Measurements from ENCODE around the gene SAMMSON.

The SAMMSON gene

DNA sequence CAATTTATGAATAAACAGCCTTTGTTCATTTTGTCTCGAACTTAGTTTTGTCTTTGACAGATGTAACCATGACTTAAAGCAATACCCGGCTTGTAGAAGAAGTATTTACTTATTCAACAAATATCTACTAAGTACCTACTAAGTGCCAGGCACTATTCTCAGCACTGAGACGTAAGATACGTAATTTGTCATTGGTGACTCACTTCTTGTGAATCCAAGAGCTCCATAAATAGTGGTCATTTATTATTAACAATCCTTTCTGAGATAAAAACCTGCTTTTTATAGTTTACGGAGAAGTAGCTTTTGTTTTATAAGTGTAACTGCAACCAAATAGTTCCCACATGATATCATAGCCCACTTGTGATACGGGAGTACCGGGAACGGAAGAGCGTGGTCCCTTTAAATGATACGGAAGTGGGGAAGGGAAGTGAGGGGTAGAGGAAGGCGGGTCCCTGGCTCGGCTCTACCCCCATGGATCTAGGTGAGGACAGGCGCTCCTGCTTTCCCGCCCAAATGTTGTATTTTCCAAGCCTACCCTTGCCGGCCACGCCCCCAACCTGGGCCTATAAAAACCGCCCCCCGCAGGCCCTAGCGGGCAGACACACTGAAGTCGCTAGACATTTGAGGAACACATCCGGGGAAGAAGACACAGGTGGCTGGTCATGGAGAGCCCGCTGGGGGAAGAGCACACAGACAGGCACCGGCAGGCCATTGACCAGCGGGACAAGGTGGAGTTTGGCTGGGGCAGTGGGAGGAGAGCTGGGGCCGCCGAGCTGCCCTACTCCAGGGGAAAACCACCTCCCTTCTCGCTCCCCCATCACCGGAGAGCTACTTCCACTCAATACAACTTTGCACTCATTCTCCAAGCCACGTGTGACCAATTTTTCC is at the start of gene SAMMSON:
Gene SAMMSON, plus strand, starts transcription at position 594 of the 888 bp plus-strand sequence.
- peak; percentile 79 for DNase-seq (ENCODE audit: low spot score)

- no peak for DNase-seq (ENCODE audit: low spot score)
These were observed 47.9 kb upstream of the SAMMSON start for GRCh38 chr3:69951616-69952015.

DNA sequence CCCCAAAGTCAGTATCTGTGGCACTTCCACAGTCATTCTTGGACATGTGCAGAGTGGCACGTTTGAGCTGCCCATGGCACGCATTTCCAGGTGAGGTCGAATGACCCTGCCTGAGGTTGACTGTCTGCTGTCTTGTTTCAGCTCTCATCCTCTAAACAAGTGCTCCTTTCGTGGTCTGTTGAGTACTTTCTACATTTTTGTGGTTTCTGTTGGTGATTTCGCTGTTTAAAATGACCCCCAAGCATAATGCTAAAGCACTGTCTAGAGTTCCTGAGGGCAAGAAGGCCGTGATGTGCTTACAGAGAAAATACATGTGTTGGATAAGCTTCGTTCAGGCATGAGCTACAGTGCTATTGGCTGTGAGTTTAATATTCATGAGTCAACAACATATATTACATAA is 40.0 kb upstream of the SAMMSON start:
- DNase-seq (ENCODE audit: low spot score): no peak

GRCh38 chr3:69961706-69962439 is 37.7 kb upstream of the SAMMSON start:
- DNase-seq (ENCODE audit: low spot score): no peak

DNA sequence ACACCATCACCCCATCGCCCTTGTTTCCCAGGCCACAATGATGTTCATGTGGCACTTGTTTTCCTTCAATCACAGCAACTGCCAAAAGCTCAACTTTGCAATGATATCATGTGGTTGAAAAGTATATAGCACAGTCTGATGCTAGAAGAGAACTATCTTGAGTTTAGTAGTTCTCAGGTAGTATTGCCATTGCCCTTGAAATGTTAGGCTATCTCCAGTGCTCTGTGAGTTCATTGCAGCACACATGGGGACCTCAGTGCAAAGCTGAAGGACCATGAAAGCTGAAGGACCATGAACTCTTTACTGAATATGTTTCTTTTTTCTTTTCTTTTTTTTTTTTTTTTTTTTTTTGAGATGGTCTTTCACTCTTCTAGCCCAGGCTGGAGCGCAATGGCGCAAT is 35.9 kb upstream of the SAMMSON start:
- DNase-seq (ENCODE audit: low spot score): no peak

DNA sequence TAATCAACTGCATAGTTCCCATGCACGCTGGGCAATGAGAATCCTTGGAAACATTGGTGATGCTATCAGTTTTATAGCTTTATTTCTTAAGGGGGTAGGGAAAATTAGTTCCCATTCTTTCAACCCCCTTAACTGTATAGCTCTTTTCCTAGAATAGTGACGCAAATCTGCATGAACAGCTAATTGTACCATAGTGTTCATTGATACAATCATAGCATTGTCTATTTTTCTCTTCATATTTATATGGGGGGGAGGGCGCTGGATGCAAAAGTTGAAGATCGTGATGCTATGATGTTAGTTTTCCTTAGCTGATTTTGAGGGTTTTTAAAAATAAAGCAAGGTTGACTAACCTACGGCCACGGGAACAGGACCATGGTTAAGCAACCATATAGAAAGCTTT is 32.4 kb upstream of the SAMMSON start:
- peak; percentile 74 for DNase-seq (ENCODE audit: low spot score)

DNA sequence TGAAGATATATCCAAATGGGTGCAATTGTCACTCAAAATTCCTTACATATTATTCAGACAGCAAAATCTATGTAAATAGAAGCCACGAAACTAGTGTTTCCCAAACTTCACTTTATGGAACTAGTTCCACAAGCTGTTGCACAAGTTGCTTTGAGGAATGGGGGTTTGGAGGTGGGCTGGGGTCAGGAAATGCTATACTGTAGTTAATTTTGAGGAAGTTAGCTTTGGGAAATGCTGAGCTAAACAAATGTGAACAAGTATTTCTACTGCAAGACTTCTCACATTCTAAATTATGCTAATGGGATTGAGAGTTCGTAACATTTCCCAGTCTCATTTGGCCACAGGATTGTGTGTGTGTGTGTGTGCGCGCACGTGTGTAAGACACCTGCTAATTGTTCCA is 28.7 kb upstream of the SAMMSON start:
- DNase-seq (ENCODE audit: low spot score): no peak

DNA sequence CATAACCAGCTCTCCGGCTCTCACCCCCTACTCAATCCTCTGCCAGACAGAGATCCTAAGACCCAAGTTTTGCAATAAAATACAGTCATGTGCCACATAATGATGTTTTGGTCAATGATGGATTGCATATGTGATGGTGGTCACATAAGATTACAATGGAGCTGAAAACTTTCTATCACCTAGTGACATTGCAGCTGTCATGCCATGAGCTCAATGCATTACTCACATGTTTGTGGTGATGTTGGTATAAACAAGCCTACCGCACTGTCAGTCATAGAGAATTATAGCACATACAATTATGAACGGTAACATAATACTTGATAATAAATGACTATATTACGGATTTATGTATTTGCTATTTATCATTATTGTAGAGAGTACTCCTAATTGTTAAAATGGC is 26.9 kb upstream of the SAMMSON start:
- DNase-seq (ENCODE audit: low spot score): no peak

GRCh38 chr3:69976021-69976420 is 23.5 kb upstream of the SAMMSON start:
- no peak for DNase-seq (ENCODE audit: low spot score)

DNA sequence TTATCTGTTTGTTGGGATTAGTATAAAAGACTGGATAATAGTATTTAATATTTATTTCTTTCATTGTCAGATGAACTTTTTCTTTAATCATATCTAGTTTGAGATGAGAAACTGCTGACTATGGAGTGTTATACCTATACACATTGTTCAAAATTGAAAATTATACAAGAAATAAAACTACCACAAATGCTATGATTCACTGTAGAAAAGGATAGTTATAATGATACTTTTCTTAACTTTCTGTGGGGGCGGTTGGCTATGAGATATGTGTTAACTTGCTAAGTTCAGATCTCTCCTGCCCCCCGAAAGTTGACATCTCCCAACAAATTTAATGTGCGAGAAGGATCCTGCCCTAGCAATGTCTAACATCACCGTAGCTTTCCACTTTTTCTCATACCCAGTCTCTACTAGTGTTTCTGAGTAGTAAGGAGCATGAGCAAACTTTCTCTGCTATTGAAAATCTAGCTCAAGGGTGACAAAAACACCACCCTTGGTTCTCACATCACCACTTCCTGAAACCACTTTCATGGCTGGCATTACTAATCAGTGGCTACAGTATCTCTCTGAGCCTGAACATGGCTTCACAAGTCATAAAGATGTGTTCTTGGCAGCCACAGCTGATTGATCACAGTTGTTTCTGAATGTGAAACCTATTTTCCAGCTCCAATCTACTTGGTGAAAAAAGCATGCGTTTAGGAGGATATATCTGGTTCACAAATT is 15.8 kb upstream of the SAMMSON start:
- DNase-seq (ENCODE audit: low spot score): no peak

GRCh38 chr3:69985266-69985665 is 14.3 kb upstream of the SAMMSON start:
- no peak for DNase-seq (ENCODE audit: low spot score)

DNA sequence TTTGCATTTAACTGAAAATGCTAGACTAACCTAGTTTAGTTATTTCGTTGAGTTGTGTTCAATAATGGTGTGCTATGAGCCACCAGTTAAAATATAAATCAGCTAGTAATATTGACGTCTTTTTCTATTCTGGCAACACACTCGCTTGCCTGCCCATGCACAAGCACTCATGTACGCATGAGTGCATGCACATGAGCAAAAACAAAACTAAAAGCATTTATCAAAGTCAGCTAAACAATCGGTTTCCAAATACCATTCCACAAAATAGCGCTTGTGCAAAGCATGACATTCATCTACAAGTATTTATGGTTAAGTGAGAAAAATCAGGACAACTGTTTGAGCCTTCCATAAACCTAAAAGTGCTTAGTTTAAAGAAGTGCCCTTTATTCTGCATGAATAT is 13.1 kb upstream of the SAMMSON start:
- DNase-seq (ENCODE audit: low spot score): no peak

DNA sequence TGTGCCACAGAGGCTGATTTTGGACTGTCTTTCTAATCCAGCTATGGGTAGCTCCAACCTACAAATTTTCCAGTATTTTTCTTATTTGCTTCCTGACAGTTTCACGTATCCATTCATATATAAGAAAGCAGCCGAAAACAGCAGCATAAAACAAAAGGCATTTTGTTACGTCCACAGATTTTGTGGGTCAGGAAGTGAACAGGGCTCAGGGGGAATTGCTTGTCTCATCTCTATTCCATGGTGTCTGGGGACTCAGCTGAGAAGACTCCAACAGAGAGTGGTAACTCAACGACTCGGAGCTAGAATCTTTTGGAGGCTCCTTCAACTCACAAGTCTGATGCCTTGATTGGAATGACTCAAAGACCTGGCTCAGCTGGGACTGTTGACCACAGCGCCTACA is 11.7 kb upstream of the SAMMSON start:
- DNase-seq (ENCODE audit: low spot score): no peak

- no peak for DNase-seq (ENCODE audit: low spot score)
These were observed 5.8 kb upstream of the SAMMSON start for GRCh38 chr3:69993757-69994156.

GRCh38 chr3:69994919-69995318 is 4.6 kb upstream of the SAMMSON start:
- no peak for DNase-seq (ENCODE audit: low spot score)

DNA sequence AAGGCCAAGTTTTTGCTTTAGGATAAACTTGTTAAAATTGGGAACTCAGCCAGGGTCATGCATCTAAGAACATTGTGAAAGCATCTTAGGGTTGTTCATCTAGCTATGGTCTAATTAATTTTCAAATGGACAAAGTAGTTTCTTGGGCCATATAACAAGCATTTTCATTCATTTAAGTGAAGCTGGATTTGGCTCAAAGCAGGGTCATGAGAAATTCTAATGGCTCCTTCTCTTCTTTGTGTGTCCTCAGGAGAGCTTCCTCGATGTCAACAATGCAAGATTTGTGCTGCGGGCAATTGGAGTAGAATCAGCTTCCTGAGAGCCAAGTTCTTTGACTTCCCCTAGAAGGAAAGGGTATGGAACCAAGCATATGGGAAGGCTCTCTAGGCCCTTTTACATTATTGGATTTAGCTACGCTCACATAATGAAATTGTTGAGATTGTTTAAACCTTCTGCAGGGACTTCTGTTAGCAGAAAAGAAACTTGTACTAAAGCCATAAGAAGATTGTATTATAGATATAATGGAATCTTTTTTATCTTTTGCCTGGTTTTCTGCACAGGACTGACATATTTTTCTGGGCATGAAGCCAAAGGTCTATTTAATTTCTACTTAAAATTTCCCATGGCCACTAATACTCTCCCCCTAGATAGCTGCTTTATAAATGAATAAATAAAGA is 1.8 kb upstream of the SAMMSON start:
- peak; percentile 68 for DNase-seq (ENCODE audit: low spot score)

DNA sequence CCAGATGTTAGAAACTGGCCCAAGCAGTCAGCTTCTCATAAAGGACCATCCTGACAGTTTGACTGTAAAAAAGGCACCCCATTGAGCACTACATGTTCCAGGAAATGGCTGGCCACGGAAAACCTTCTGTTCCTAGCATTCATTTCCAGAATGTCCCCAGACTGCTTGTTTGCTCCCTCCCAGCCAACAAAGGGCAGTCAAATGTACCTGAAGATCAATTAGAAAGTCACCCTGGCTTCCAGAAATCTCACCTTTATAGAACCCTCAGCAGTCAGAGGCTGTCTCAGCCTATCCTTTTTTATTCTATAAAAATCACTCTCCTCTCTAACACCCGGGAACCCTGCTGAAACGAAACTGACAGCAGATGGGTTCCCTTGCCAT is 784 bp upstream of the SAMMSON start:
- peak; percentile 73 for DNase-seq (ENCODE audit: low spot score)

GRCh38 chr3:70000028-70000410 is 486 bp downstream of the SAMMSON start:
- DNase-seq (ENCODE audit: low spot score): peak; percentile 77

GRCh38 chr3:70000563-70001081 is 1.1 kb downstream of the SAMMSON start:
- DNase-seq (ENCODE audit: low spot score): peak; percentile 95

- no peak for DNase-seq (ENCODE audit: low spot score)
These were observed 3.6 kb downstream of the SAMMSON start for GRCh38 chr3:70003119-70003518.

DNA sequence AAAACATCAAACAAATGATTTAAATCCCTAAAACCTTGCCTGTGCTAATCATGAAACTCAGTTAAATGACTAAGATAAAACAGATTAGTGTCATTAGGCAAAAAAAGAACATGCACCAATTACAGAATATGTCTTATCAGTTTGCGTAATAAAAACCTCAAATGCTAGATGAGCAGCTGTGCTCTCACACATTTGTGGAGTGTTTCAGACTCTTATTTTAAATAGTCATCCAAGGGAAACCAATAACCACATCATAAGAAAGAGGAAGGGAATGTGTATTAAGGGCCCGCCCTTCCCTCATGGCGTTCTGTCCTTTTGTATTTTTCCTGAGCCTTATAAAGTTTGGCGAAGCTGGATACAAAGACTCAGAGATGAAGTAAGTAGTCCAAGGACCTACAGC is 6.6 kb downstream of the SAMMSON start:
- DNase-seq (ENCODE audit: low spot score): no peak

- DNase-seq (ENCODE audit: low spot score): no peak
These were observed 10.8 kb downstream of the SAMMSON start for GRCh38 chr3:70010346-70010745.

All from globus pallidus (tissue), 1 donor.